Suprapubic skin (tissue), 4 donors: ENCODE data around the gene MAP2K7. TPM values are rescaled to one million over a fixed set of nuclear protein-coding genes. Genes with fewer than 3 reads are reported as not detected.

ENCODE experiments used
- DNase-seq, 2 donors: peaks; one replicate each; pipeline ENCODE4 v3.0.0-alpha.2; 2019; ENCODE audit warnings: low spot score in 2 of 2
- H3K27ac ChIP-seq: fragments of 200-600 bp; sonication (generic); one replicate; pipeline ENCODE4 v1.5.1; 2019
- H3K27me3 ChIP-seq: fragments of 200-600 bp; sonication (generic); one replicate; pipeline ENCODE4 v1.5.1; 2019
- H3K36me3 ChIP-seq: fragments of 200-600 bp; sonication (generic); one replicate; pipeline ENCODE4 v1.5.1; 2019
- H3K4me1 ChIP-seq: fragments of 200-600 bp; sonication (generic); one replicate; pipeline ENCODE4 v1.5.1; 2019
- H3K4me3 ChIP-seq: fragments of 200-600 bp; sonication (generic); one replicate; pipeline ENCODE4 v1.5.1; 2019; ENCODE audit warnings: mild to moderate bottlenecking
- H3K9me3 ChIP-seq: fragments of 200-600 bp; sonication (generic); one replicate; pipeline ENCODE4 v1.5.1; 2019
- CTCF ChIP-seq, 2 donors: fragments of 200-600 bp in 1 of 2; fragments of 450-650 bp in 1 of 2; sonication (generic) in 1 of 2; IDR thresholded peaks; one replicate each; pipeline ENCODE4 v1.5.1; 2016 to 2019; ENCODE audit warnings: antibody characterized with exemption in 2 of 2, mild to moderate bottlenecking in 1 of 2, moderate library complexity in 1 of 2
- EP300 ChIP-seq: sonication (generic); formaldehyde crosslinking; IDR thresholded peaks from one replicate; pipeline ENCODE4 v1.6.1; 2017; ENCODE audit warnings: antibody characterized with exemption
- POLR2A ChIP-seq, 2 donors: fragments of 450-650 bp; IDR thresholded peaks; one replicate each; pipeline ENCODE4 v1.6.1; 2017; ENCODE audit warnings: antibody characterized with exemption in 2 of 2, mild to moderate bottlenecking in 2 of 2, moderate library complexity in 2 of 2
- POLR2AphosphoS5 ChIP-seq, 3 donors: sonication (generic); formaldehyde crosslinking; IDR thresholded peaks; one replicate each; pipeline ENCODE4 v1.6.1; 2017; ENCODE audit warnings: antibody characterized with exemption in 3 of 3
- WGBS: methylation state at CpG from one replicate; pipeline ENCODE4 v1.1.5; 2018; 5-methylcytosine and 5-hydroxymethylcytosine counted together
- total RNA-seq, 4 donors: library from RNA; depleted of rRNA; stranded (reverse); fragments of >200 nt; gene quantifications; one replicate each; pipeline ENCODE4 v1.1.0, GENCODE V29; 2016

The MAP2K7 gene
- total RNA-seq, 4 donors from 2014 or later, result 25.1 to 52.4 (median 29.3) TPM

GRCh38 chr19:7933828-7934725 lies 30.4 kb downstream of the MAP2K7 start:
- no peaks in the 10 kb centered on the region for H3K27me3 ChIP-seq
- peaks cover 88% of the 10 kb centered on the region for H3K36me3 ChIP-seq
- WGBS, result 91% methylated on average over 39 of the region's 55 CpGs
- no peak overlapping the region for H3K4me3 ChIP-seq
- H3K4me1 ChIP-seq, result peaks cover 12% of the 10 kb centered on the region
- no peaks in the 10 kb centered on the region for H3K9me3 ChIP-seq
- no peak overlapping the region for H3K27ac ChIP-seq
- DNase-seq, result no peak
- no peak for TF ChIP-seq EP300
- no peak for TF ChIP-seq POLR2AphosphoS5 (IDR thresholded peaks at IDR 0.05)
- no peak for TF ChIP-seq POLR2A (IDR thresholded peaks at IDR 0.05)
- no peak for TF ChIP-seq CTCF (IDR thresholded peaks at IDR 0.05)

- Histone ChIP-seq H3K4me1 (peaks cover 6% of the 10 kb centered on the region), H3K36me3 (peaks cover 95% of the 10 kb centered on the region), H3K9me3 (no peaks in the 10 kb centered on the region), H3K27ac (no peak overlapping the region), H3K27me3 (no peaks in the 10 kb centered on the region), H3K4me3 (no peak overlapping the region)
- TF ChIP-seq EP300, result no peak
- TF ChIP-seq CTCF (IDR thresholded peaks at IDR 0.05), result no peak
- TF ChIP-seq POLR2AphosphoS5 (IDR thresholded peaks at IDR 0.05), result no peak
- no peak for TF ChIP-seq POLR2A (IDR thresholded peaks at IDR 0.05)
- DNase-seq, result no peak
- 91% methylated on average over 17 of the region's 21 CpGs for WGBS
These were observed 31.1 kb downstream of the MAP2K7 start for GRCh38 chr19:7934766-7935165.

- no peak overlapping the region for H3K27ac ChIP-seq
- peaks cover 51% of the 10 kb centered on the region for H3K36me3 ChIP-seq
- no peak for DNase-seq
- WGBS, result 95% methylated on average over 9 of the region's 13 CpGs
- peaks cover 24% of the 10 kb centered on the region for H3K4me1 ChIP-seq
- H3K4me3 ChIP-seq, result no peak overlapping the region
- H3K27me3 ChIP-seq, result no peaks in the 10 kb centered on the region
- TF ChIP-seq POLR2A (IDR thresholded peaks at IDR 0.05), result no peak
- no peaks in the 10 kb centered on the region for H3K9me3 ChIP-seq
These were observed 37.2 kb downstream of the MAP2K7 start for GRCh38 chr19:7940841-7941240.

- 84% methylated on average over 19 of the region's 19 CpGs for WGBS
- TF ChIP-seq POLR2A (IDR thresholded peaks at IDR 0.05), result no peak
- TF ChIP-seq POLR2AphosphoS5 (IDR thresholded peaks at IDR 0.05), result no peak
- H3K4me3 ChIP-seq, result peak overlapping the region; percentile 81
These were observed 38.4 kb downstream of the MAP2K7 start for GRCh38 chr19:7941895-7942596.

GRCh38 chr19:7942981-7943443 lies 39.3 kb downstream of the MAP2K7 start:
- Histone ChIP-seq H3K27ac (peak overlapping the region; percentile 95), H3K27me3 (no peaks in the 10 kb centered on the region), H3K4me1 (peaks cover 24% of the 10 kb centered on the region), H3K4me3 (peak overlapping the region; percentile 81), H3K9me3 (no peaks in the 10 kb centered on the region), H3K36me3 (peaks cover 30% of the 10 kb centered on the region)
- TF ChIP-seq CTCF (IDR thresholded peaks at IDR 0.05), result no peak
- no peak for TF ChIP-seq POLR2AphosphoS5 (IDR thresholded peaks at IDR 0.05)
- TF ChIP-seq POLR2A (IDR thresholded peaks at IDR 0.05), result no peak
- no peak for TF ChIP-seq EP300
- 4% methylated on average over 33 of the region's 33 CpGs for WGBS
- peak in 1 of 2 donors; percentile 80 for DNase-seq

More at GRCh38 chr19:7941895-7942596, 38.4 kb downstream of the MAP2K7 start:
- Histone ChIP-seq H3K4me1 (peaks cover 24% of the 10 kb centered on the region), H3K9me3 (no peaks in the 10 kb centered on the region), H3K27ac (no peak overlapping the region), H3K36me3 (peaks cover 39% of the 10 kb centered on the region), H3K27me3 (no peaks in the 10 kb centered on the region)
- no peak for DNase-seq
